ENCODE measurements around the gene PITX2.

The PITX2 gene

GRCh38 chr4:110624904-110625494 lies 2.1 kb upstream of the PITX2 start:
- no peak for DNase-seq (ENCODE audit: low read depth in 1 of 2, low spot score in 1 of 2)

- no peak for DNase-seq (ENCODE audit: low read depth in 1 of 2, low spot score in 1 of 2)
These were observed 1.5 kb upstream of the PITX2 start for GRCh38 chr4:110624398-110624780.

- no peak for DNase-seq (ENCODE audit: low read depth in 1 of 2, low spot score in 1 of 2)
These were observed 981 bp upstream of the PITX2 start for GRCh38 chr4:110623718-110624397.

- DNase-seq (ENCODE audit: low read depth in 1 of 2, low spot score in 1 of 2) = no peak
These were observed 782 bp downstream of the PITX2 start for GRCh38 chr4:110621839-110622751.

GRCh38 chr4:110621328-110621812 lies 1.5 kb downstream of the PITX2 start:
- DNase-seq (ENCODE audit: low read depth in 1 of 2, low spot score in 1 of 2) = no peak

- no peak for DNase-seq (ENCODE audit: low read depth in 1 of 2, low spot score in 1 of 2)
These were observed 2.1 kb downstream of the PITX2 start for GRCh38 chr4:110620691-110621327.

- no peak for DNase-seq (ENCODE audit: low read depth in 1 of 2, low spot score in 1 of 2)
These were observed 2.6 kb downstream of the PITX2 start for GRCh38 chr4:110620322-110620690.

- no peak for DNase-seq (ENCODE audit: low read depth in 1 of 2, low spot score in 1 of 2)
These were observed 3.2 kb downstream of the PITX2 start for GRCh38 chr4:110619463-110620247.

- DNase-seq (ENCODE audit: low read depth in 1 of 2, low spot score in 1 of 2) = no peak
These were observed 4.1 kb downstream of the PITX2 start for GRCh38 chr4:110618581-110619462.

- DNase-seq (ENCODE audit: low read depth in 1 of 2, low spot score in 1 of 2) = no peak
These were observed 5.0 kb downstream of the PITX2 start for GRCh38 chr4:110617646-110618580.

GRCh38 chr4:110617075-110617640 lies 5.7 kb downstream of the PITX2 start:
- no peak for DNase-seq (ENCODE audit: low read depth in 1 of 2, low spot score in 1 of 2)

GRCh38 chr4:110616238-110617074 lies 6.4 kb downstream of the PITX2 start:
- DNase-seq (ENCODE audit: low read depth in 1 of 2, low spot score in 1 of 2) = no peak

- DNase-seq (ENCODE audit: low read depth in 1 of 2, low spot score in 1 of 2) = no peak
These were observed 7.3 kb downstream of the PITX2 start for GRCh38 chr4:110615353-110616237.

GRCh38 chr4:110614976-110615352 lies 7.9 kb downstream of the PITX2 start:
- DNase-seq (ENCODE audit: low read depth in 1 of 2, low spot score in 1 of 2) = no peak

- DNase-seq (ENCODE audit: low read depth in 1 of 2, low spot score in 1 of 2) = no peak
These were observed 8.5 kb downstream of the PITX2 start for GRCh38 chr4:110614173-110614963.

GRCh38 chr4:110613745-110614144 lies 9.1 kb downstream of the PITX2 start:
- DNase-seq (ENCODE audit: low read depth in 1 of 2, low spot score in 1 of 2) = no peak
